ENCODE data around the gene PCTP. TPM values are rescaled to one million over a fixed set of nuclear protein-coding genes. Genes with fewer than 3 reads are reported as not detected.

Gene PCTP
- total RNA-seq, 1 experiment from 2014 or later: 17.3 TPM

DNA sequence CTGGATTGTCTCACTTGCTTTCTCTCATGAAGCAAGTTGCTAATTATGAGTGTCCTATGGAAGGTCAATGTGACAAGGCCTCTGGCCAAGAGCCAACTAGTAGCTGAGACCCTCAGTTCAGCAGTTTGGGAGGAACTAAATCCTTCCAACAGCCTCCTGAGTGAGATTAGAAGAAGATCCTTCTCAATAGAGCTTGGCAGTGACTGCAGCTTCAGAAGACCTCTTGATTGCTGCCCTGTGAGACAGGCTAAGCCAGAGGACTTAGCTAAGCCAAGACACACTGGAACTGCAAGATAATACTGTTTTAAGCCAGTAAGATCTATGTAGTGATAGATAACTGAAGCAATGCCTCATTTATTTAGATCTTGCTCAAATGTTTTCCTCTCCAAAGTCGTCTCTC is 34.3 kb downstream of the PCTP start:
- Histone ChIP-seq H3K4me2 (no peak overlapping the region), H3K9me3 (ENCODE audit: insufficient read depth, low read depth) (no peaks in the 10 kb centered on the region), H3K27ac (no peak overlapping the region), H3K36me3 (ENCODE audit: low read depth) (no peaks in the 10 kb centered on the region), H3K4me3 (no peak overlapping the region), H2AFZ (no peak overlapping the region), H4K20me1 (ENCODE audit: insufficient read depth) (no peaks in the 10 kb centered on the region), H3K4me1 (replicated peaks; ENCODE audit: insufficient read depth) (no peaks in the 10 kb centered on the region), H3K79me2 (ENCODE audit: low read depth) (no peaks in the 10 kb centered on the region), H3K9me2 (ENCODE audit: insufficient read depth) (no peaks in the 10 kb centered on the region), H3K27me3 (ENCODE audit: insufficient read depth, low read depth) (peaks cover 32% of the 10 kb centered on the region), H3F3A (ENCODE audit: insufficient read depth, low read depth) (no peaks in the 10 kb centered on the region)
- CTCF ChIA-PET: no interaction called here
- POLR2A ChIA-PET (ENCODE audit: unreplicated experiment): no interaction called here
- intact Hi-C loops (cut with micrococcal nuclease; ENCODE audit: unreplicated experiment): no loop called here
- no peak for DNase-seq
- no TSS peak for BruUV-seq (replicated peaks)
- TF ChIP-seq EZH2 (IDR thresholded peaks at IDR 0.05; ENCODE audit: low read depth): no peak
- no peak for TF ChIP-seq CTCF (conservative IDR thresholded peaks at IDR 0.05)

- ChIA-PET CTCF (no interaction called here), POLR2A (ENCODE audit: unreplicated experiment) (no interaction called here)
- Histone ChIP-seq H3K79me2 (ENCODE audit: low read depth) (no peaks in the 10 kb centered on the region), H4K20me1 (ENCODE audit: insufficient read depth) (no peaks in the 10 kb centered on the region; the same call in 1 of the 2 replicates), H2AFZ (no peak overlapping the region), H3K27me3 (ENCODE audit: insufficient read depth, low read depth) (peaks cover 50% of the 10 kb centered on the region), H3K4me2 (no peak overlapping the region), H3K4me3 (no peak overlapping the region), H3K36me3 (ENCODE audit: low read depth) (no peaks in the 10 kb centered on the region), H3F3A (ENCODE audit: insufficient read depth, low read depth) (no peaks in the 10 kb centered on the region), H3K4me1 (replicated peaks; ENCODE audit: insufficient read depth) (no peaks in the 10 kb centered on the region), H3K9me3 (ENCODE audit: insufficient read depth, low read depth) (no peaks in the 10 kb centered on the region), H3K27ac (no peak overlapping the region), H3K9me2 (ENCODE audit: insufficient read depth) (no peaks in the 10 kb centered on the region)
- no peak for TF ChIP-seq EZH2 (IDR thresholded peaks at IDR 0.05; ENCODE audit: low read depth)
- no peak for TF ChIP-seq CTCF (conservative IDR thresholded peaks at IDR 0.05)
- BruUV-seq (replicated peaks): no TSS peak
- intact Hi-C loops (cut with micrococcal nuclease; ENCODE audit: unreplicated experiment): no loop called here
- DNase-seq: no peak
Observed at GRCh38 chr17:55793272-55793671, 42.4 kb downstream of the PCTP start.

DNA sequence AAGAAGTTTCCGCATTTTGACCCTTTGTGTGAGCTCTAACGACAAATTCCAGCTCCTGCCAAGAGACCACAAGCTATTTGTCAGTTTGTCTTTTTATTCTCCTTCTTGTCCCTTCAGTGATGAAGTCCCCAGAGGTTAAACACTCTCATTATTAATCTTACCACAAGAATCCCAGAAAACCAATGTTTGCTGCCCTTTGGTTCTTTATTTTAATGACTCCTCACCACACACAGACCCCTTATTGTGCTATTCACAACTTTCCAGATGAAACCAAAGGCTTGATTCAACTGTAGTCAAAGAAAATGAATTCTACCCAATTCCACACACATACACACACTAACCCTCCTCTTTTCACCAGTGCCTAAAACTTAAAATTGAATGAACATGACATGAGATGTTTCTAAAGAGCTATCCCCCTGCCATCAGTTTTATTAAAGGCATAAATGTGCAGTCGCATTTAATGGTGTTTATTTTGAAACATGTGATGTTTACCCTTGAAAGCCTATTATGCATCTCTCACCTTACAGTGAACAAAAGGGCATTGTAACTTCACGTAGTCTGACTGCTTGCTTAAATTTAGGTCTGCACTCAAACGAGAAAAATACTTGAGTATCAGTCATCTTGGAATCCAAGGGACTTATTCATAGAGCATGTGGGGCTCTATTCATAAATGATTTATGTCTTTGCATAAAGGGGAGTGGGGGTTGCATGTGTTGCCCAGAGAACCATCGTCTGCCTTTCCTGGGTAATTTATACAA is 44.1 kb downstream of the PCTP start:
- no peak for TF ChIP-seq CTCF (conservative IDR thresholded peaks at IDR 0.05)
- no peak for TF ChIP-seq EZH2 (IDR thresholded peaks at IDR 0.05; ENCODE audit: low read depth)
- H3K4me2 ChIP-seq: no peak overlapping the region
- H3K27me3 ChIP-seq (ENCODE audit: insufficient read depth, low read depth): peaks cover 38% of the 10 kb centered on the region

More for the DNA sequence above, 44.1 kb downstream of the PCTP start:
- H3K27ac ChIP-seq: no peak overlapping the region
- intact Hi-C loops (cut with micrococcal nuclease; ENCODE audit: unreplicated experiment): no loop called here
- CTCF ChIA-PET: no interaction called here
- no TSS peak for BruUV-seq (replicated peaks)
- H3F3A ChIP-seq (ENCODE audit: insufficient read depth, low read depth): no peaks in the 10 kb centered on the region
- H3K9me3 ChIP-seq (ENCODE audit: insufficient read depth, low read depth): no peaks in the 10 kb centered on the region
- H3K36me3 ChIP-seq (ENCODE audit: low read depth): no peaks in the 10 kb centered on the region
- H3K9me2 ChIP-seq (ENCODE audit: insufficient read depth): no peaks in the 10 kb centered on the region
- H2AFZ ChIP-seq: no peak overlapping the region
- no peaks in the 10 kb centered on the region for H3K79me2 ChIP-seq (ENCODE audit: low read depth)
- H3K4me1 ChIP-seq (replicated peaks; ENCODE audit: insufficient read depth): no peaks in the 10 kb centered on the region
- POLR2A ChIA-PET (ENCODE audit: unreplicated experiment): no interaction called here
- DNase-seq: no peak
- H4K20me1 ChIP-seq (ENCODE audit: insufficient read depth): no peaks in the 10 kb centered on the region; the same call in 1 of the 2 replicates
- H3K4me3 ChIP-seq: no peak overlapping the region

All from PC-9 (cell line).